Endodermal cell (in vitro differentiated cells): ENCODE results near the gene RASSF4. TPM values are rescaled to one million over a fixed set of nuclear protein-coding genes. Genes with fewer than 3 reads are reported as not detected.

Source experiments
- DNase-seq: peaks from one replicate; pipeline ENCODE4 v3.0.0-alpha.2; 2017
- H3K27ac ChIP-seq: 2 replicates; pipeline ENCODE4 v1.5.1; 2013; ENCODE audit warnings: mild to moderate bottlenecking, low read depth, low read length, moderate library complexity
- H3K27me3 ChIP-seq: 2 replicates; pipeline ENCODE4 v1.6.1; 2013; ENCODE audit warnings: mild to moderate bottlenecking, low read length, moderate library complexity; ENCODE audit not compliant: insufficient read depth, control insufficient read depth, poor library complexity, severe bottlenecking
- H3K36me3 ChIP-seq: 2 replicates; pipeline ENCODE4 v1.7.0; 2013; ENCODE audit warnings: mild to moderate bottlenecking, low read length, moderate library complexity; ENCODE audit not compliant: control insufficient read depth, insufficient read depth
- H3K4me1 ChIP-seq: one replicate; pipeline ENCODE4 v1.7.0; 2013; ENCODE audit warnings: low read length; ENCODE audit not compliant: control insufficient read depth, insufficient read depth
- H3K4me3 ChIP-seq: 2 replicates; pipeline ENCODE4 v1.5.1; 2013; ENCODE audit warnings: mild to moderate bottlenecking, low read length, moderate library complexity
- H3K9ac ChIP-seq: 2 replicates; pipeline ENCODE4 v1.6.1; 2013; ENCODE audit warnings: mild to moderate bottlenecking, low read length, moderate library complexity; ENCODE audit not compliant: poor library complexity, severe bottlenecking; ENCODE audit errors: extremely low read depth
- H3K9me3 ChIP-seq: 2 replicates; pipeline ENCODE4 v1.6.1; 2013; ENCODE audit warnings: mild to moderate bottlenecking, low read length, moderate library complexity; ENCODE audit not compliant: control insufficient read depth
- H3K27ac Mint-ChIP-seq: 2 replicates; pipeline ENCODE4 v1.8.0; 2020; ENCODE audit warnings: mixed read lengths
- H3K27me3 Mint-ChIP-seq: 2 replicates; pipeline ENCODE4 v1.8.0; 2021; ENCODE audit warnings: mild to moderate bottlenecking, mixed read lengths; ENCODE audit not compliant: insufficient read depth
- H3K36me3 Mint-ChIP-seq: 2 replicates; pipeline ENCODE4 v1.8.0; 2020; ENCODE audit warnings: low read depth, mixed read lengths
- H3K4me1 Mint-ChIP-seq: 2 replicates; pipeline ENCODE4 v1.8.0; 2020; ENCODE audit warnings: mixed read lengths
- H3K4me3 Mint-ChIP-seq: 2 replicates; pipeline ENCODE4 v1.8.0; 2020; ENCODE audit warnings: mild to moderate bottlenecking, moderate library complexity, mixed read lengths
- H3K9me3 Mint-ChIP-seq: 2 replicates; pipeline ENCODE4 v1.8.0; 2020; ENCODE audit warnings: mild to moderate bottlenecking, mixed read lengths
- WGBS, 2 experiments: methylation state at CpG; one replicate each; pipeline versions ENCODE4 v1.1.5 to v1.1.7; 2013; ENCODE audit warnings: missing lambda C conversion rate in 2 of 2, mixed read lengths in 1 of 2; ENCODE audit not compliant: insufficient coverage in 1 of 2, insufficient read length in 1 of 2; 5-methylcytosine and 5-hydroxymethylcytosine counted together
- total RNA-seq, 2 donors: library from RNA; stranded (reverse); fragmentation: NEBNext Ultra II Directional in 1 of 2; extraction: Animal tissue kit (Norgen Biotek cat#: 25700) in 1 of 2; gene quantifications; 2 replicates in 1 of 2; 3 replicates in 1 of 2; pipeline ENCODE4 v1.2.1, GENCODE V29; 2021
- TF ChIP-seq, protein P1 (sequence below): fragments of 200-600 bp; sonication (generic); conservative IDR thresholded peaks from 2 replicates; pipeline ENCODE4 v1.5.0; 2021; ENCODE audit warnings: antibody characterized with exemption, mild to moderate bottlenecking

RASSF4 gene
- total RNA-seq, 2 donors from 2014 or later: 5.2 to 14.1 TPM

DNA sequence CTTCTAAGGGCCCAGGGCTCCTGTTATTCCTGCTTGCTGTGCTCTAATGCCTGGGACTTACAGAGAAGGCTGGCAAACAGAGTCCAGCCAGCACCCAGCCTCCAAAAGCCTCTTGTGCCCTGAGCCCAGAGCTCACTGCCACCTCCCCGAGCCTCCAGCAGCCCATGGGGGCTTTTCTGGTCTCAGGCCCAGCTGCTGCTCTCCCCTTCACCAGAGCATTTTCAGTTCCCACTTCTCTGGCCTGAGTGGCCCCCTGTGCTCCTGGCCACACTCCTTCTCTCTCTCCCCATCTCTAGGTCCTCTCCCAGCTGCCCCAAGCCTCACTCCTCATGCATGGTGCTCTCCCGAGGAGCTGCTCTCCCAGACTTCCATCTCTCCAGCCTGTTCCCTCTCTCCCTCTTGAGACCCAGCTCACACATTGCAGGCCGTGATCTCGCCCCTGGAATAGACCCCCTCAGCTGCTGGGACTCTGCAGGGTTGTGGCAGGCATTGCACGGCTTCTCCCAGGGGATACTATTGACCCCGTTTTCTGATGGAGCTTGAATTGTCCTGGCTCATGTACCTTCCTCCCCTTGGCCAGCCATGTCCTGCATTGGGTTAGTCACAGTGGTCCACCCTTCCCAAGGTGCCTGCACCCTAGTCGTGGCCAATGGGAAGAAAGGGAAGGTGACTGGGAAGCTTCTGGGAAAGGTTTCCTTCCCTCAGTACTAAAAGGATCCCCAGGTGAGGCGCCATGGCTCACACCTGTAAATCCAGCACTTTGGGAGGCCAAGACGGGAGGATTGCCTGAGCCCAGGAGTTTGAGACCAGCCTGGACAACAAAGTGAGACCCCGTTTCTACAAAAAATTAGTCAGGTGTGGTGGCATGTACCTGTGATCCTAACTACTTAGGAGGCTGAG is 9.0 kb upstream of the RASSF4 start:
- 92 to 95% methylated on average over 5 to 10 of the region's 10 CpGs for whole genome bisulfite sequencing, 2 experiments
- peaks cover 10% of the 10 kb centered on the region for H3K4me1 Mint-ChIP-seq
- Histone ChIP-seq H3K27ac (no peak overlapping the region), H3K27me3 (no peaks in the 10 kb centered on the region), H3K36me3 (no peaks in the 10 kb centered on the region), H3K4me3 (no peak overlapping the region), H3K9me3 (no peaks in the 10 kb centered on the region), H3K4me1 (no peaks in the 10 kb centered on the region), H3K9ac (no peak overlapping the region)
- H3K9me3 Mint-ChIP-seq: no peaks in the 10 kb centered on the region
- TF ChIP-seq, protein P1, sequence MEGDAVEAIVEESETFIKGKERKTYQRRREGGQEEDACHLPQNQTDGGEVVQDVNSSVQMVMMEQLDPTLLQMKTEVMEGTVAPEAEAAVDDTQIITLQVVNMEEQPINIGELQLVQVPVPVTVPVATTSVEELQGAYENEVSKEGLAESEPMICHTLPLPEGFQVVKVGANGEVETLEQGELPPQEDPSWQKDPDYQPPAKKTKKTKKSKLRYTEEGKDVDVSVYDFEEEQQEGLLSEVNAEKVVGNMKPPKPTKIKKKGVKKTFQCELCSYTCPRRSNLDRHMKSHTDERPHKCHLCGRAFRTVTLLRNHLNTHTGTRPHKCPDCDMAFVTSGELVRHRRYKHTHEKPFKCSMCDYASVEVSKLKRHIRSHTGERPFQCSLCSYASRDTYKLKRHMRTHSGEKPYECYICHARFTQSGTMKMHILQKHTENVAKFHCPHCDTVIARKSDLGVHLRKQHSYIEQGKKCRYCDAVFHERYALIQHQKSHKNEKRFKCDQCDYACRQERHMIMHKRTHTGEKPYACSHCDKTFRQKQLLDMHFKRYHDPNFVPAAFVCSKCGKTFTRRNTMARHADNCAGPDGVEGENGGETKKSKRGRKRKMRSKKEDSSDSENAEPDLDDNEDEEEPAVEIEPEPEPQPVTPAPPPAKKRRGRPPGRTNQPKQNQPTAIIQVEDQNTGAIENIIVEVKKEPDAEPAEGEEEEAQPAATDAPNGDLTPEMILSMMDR: no peak
- no peak overlapping the region for H3K27ac Mint-ChIP-seq
- DNase-seq: no peak
- no peaks in the 10 kb centered on the region for H3K36me3 Mint-ChIP-seq
- H3K4me3 Mint-ChIP-seq: no peak overlapping the region
- no peaks in the 10 kb centered on the region for H3K27me3 Mint-ChIP-seq

- no peaks in the 10 kb centered on the region for H3K36me3 ChIP-seq
- H3K27ac ChIP-seq: no peak overlapping the region
- no peak for DNase-seq
- peaks cover 10% of the 10 kb centered on the region for H3K4me1 Mint-ChIP-seq
- no peaks in the 10 kb centered on the region for H3K4me1 ChIP-seq
- H3K9me3 Mint-ChIP-seq: no peaks in the 10 kb centered on the region
- H3K36me3 Mint-ChIP-seq: peaks cover 6% of the 10 kb centered on the region
- no peak overlapping the region for H3K4me3 Mint-ChIP-seq
- TF ChIP-seq, protein P1: no peak
- 94 to 95% methylated on average over 4 to 7 of the region's 7 CpGs for WGBS, 2 experiments
- H3K9ac ChIP-seq: no peak overlapping the region
- no peaks in the 10 kb centered on the region for H3K9me3 ChIP-seq
- no peak overlapping the region for H3K27ac Mint-ChIP-seq
- no peaks in the 10 kb centered on the region for H3K27me3 Mint-ChIP-seq
- H3K4me3 ChIP-seq: no peak overlapping the region
- H3K27me3 ChIP-seq: no peaks in the 10 kb centered on the region
Measured at GRCh38 chr10:44951576-44952226, 7.9 kb upstream of the RASSF4 start.

- Histone ChIP-seq H3K27me3 (no peaks in the 10 kb centered on the region), H3K36me3 (no peaks in the 10 kb centered on the region), H3K4me3 (no peak overlapping the region), H3K9me3 (no peaks in the 10 kb centered on the region), H3K4me1 (no peaks in the 10 kb centered on the region), H3K9ac (no peak overlapping the region), H3K27ac (peak overlapping the region; percentile 12)
- Mint-ChIP-seq H3K27ac (no peak overlapping the region), H3K4me3 (no peak overlapping the region), H3K9me3 (peaks cover 2% of the 10 kb centered on the region), H3K27me3 (no peaks in the 10 kb centered on the region), H3K36me3 (peaks cover 8% of the 10 kb centered on the region), H3K4me1 (peaks cover 12% of the 10 kb centered on the region)
- TF ChIP-seq, protein P1: no peak
- WGBS, 2 experiments: 77 to 100% methylated on average over 1 to 2 of the region's 2 CpGs
- peak; percentile 64 for DNase-seq
Measured at GRCh38 chr10:44952779-44953231, 6.8 kb upstream of the RASSF4 start.
